Mucosa of descending colon (tissue), 3 donors: Measurements from ENCODE around the gene JAM2. TPM values are rescaled to one million over a fixed set of nuclear protein-coding genes. Genes with fewer than 3 reads are reported as not detected.
"Not testable (repeated sequence)": the region's sequence is repeated elsewhere in the genome, so short reads cannot be mapped to it uniquely, and the experiment has no call there.

ENCODE experiments used
- ATAC-seq: fragments of 200-7000 bp; cut with Tn5 transposase; one replicate; pipeline ENCODE4 v1.9.1; 2020; ENCODE audit warnings: mild to moderate bottlenecking, moderate library complexity
- DNase-seq, 3 donors: peaks; one replicate each; pipeline ENCODE4 v3.0.0-alpha.2; 2020
- H3K36me3 ChIP-seq: fragments of 200-600 bp; one replicate; pipeline ENCODE4 v1.8.0; 2021; ENCODE audit warnings: low read depth, mild to moderate bottlenecking
- H3K4me1 ChIP-seq: fragments of 200-600 bp; one replicate; pipeline ENCODE4 v1.8.0; 2021; ENCODE audit warnings: low read depth, mild to moderate bottlenecking
- H3K4me3 ChIP-seq: fragments of 200-600 bp; one replicate; pipeline ENCODE4 v1.8.0; 2021; ENCODE audit warnings: mild to moderate bottlenecking
- H3K9me3 ChIP-seq: fragments of 200-600 bp; one replicate; pipeline ENCODE4 v1.8.0; 2021; ENCODE audit warnings: mild to moderate bottlenecking
- intact Hi-C, 2 donors: fragments of 100-400 bp; cut with DNase I in 1 of 2; cut with micrococcal nuclease in 1 of 2; formaldehyde crosslinking; loops; one replicate each; pipeline versions ENCODE4 v1.11.0 to v1.11.1; 2022; cut with DNase I, micrococcal nuclease
- total RNA-seq, 3 donors: library from RNA; stranded (reverse); fragmentation: NEBNext Ultra II Directional in 2 of 3; extraction: Animal tissue kit (Norgen Biotek cat#: 25700) in 2 of 3; gene quantifications; one replicate each; pipeline versions ENCODE4 v1.2.1 to v1.2.4, GENCODE V29; 2021 to 2023
- TF ChIP-seq, protein P1 (sequence below): fragments of 200-600 bp; IDR thresholded peaks from one replicate; pipeline ENCODE4 v1.8.0; 2022; ENCODE audit warnings: antibody characterized with exemption, mild to moderate bottlenecking
- donor health status: DM: no; HTN: no; CAD: no; lungs with moderate emphysema.
- donor health status: DM: no; HTN: no; CAD: no.
- donor health status: DM: no; HTN: yes; CAD: no.

JAM2 gene
- total RNA-seq, 3 donors from 2014 or later = 6.5 to 23.0 (median 8.3) TPM

DNA sequence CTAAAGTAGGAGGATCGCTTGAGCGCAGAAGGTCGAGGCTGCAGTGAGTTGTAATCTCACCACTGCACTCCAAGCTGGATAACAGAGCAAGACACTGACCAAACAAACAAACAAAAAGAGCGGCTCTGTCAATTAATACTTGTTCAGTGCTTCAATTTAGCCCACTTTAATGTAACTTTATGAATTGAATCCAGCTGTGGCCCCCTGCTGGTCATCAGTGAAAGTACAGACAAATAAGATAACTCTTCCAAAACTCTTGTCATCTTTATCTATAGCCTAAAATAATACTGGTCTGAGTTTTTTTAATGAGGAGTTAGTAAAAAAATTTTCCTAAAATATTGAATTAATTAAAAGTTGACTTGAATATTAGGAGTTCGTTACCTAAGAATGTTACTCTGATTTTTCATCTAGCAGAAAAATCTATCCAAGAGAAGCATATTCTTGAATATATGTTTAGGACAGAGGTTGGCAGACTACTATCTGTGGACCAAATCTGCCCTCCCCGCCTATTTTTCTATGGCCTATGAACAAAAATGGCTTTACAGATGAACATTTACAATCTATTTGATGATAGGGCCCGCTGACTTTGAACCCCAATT is 69.5 kb downstream of the JAM2 start:
- ATAC-seq (peak; percentile 33), DNase-seq (peak in 1 of 3 donors; percentile 66)
- TF ChIP-seq, protein P1, sequence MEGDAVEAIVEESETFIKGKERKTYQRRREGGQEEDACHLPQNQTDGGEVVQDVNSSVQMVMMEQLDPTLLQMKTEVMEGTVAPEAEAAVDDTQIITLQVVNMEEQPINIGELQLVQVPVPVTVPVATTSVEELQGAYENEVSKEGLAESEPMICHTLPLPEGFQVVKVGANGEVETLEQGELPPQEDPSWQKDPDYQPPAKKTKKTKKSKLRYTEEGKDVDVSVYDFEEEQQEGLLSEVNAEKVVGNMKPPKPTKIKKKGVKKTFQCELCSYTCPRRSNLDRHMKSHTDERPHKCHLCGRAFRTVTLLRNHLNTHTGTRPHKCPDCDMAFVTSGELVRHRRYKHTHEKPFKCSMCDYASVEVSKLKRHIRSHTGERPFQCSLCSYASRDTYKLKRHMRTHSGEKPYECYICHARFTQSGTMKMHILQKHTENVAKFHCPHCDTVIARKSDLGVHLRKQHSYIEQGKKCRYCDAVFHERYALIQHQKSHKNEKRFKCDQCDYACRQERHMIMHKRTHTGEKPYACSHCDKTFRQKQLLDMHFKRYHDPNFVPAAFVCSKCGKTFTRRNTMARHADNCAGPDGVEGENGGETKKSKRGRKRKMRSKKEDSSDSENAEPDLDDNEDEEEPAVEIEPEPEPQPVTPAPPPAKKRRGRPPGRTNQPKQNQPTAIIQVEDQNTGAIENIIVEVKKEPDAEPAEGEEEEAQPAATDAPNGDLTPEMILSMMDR = peak; percentile 62
- Histone ChIP-seq H3K4me1 (no peaks in the 10 kb centered on the region), H3K4me3 (no peak overlapping the region), H3K36me3 (no peaks in the 10 kb centered on the region), H3K9me3 (no peaks in the 10 kb centered on the region)
- intact Hi-C loops = loop anchor here (5.0 kb wide), 1 partner anchor 101 kb away; the partner anchor contains the start of gene MRPL39 (in 2 of the 2)

DNA sequence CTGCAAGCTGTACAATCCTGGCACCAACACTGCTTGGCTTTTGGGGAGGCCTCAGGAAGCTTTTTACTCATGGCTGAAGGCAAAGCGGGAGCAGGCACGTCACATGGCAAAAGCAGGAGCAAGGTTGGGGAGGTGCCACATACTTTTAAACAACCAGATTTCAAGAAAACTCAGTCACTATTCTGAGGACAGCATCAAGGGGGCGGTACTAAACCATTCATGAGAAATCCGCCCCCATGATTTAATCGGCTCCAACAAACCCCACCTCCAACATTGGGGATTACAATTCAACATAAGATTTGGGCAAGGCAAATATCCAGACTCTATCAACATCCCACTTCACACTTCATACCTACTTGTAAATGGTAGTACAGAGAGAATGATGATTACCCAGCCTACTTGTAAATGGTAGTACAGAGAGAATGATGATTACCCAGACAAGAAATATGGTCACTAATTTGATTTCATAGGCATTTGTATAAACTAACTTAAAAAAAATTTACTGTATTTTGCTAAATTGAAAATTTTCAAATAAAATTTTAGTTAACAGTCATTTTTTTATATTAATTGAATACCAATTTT is 70.7 kb downstream of the JAM2 start:
- TF ChIP-seq, protein P1 = no peak
- Histone ChIP-seq H3K36me3 (no peaks in the 10 kb centered on the region), H3K4me1 (no peaks in the 10 kb centered on the region), H3K4me3 (no peak overlapping the region), H3K9me3 (no peaks in the 10 kb centered on the region)
- DNase-seq (no peak), ATAC-seq (no peak)
- intact Hi-C loops = loop anchor here (5.0 kb wide), 1 partner anchor 102 kb away; the partner anchor contains the start of gene MRPL39 (in 2 of the 2)

DNA sequence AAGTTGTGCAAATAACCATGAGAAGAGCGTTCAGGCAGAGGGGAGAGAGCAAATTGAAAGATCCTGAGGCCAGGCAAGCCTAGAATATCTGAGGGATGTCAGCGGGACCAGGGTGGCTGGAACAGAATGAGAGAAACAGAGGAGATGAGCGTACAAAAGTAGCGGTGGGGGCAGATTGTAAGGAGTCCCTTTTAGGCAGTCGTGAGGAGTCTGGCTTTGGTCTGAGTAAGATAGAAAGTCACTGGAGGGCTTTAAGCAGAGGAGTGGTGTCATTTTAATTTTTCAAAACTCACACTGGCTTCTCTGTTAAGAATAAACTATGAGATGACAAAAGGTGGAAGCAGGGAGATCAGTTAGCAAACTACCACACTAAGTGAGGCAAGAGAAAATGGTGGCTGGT is 71.5 kb downstream of the JAM2 start:
- TF ChIP-seq, protein P1 = no peak

DNA sequence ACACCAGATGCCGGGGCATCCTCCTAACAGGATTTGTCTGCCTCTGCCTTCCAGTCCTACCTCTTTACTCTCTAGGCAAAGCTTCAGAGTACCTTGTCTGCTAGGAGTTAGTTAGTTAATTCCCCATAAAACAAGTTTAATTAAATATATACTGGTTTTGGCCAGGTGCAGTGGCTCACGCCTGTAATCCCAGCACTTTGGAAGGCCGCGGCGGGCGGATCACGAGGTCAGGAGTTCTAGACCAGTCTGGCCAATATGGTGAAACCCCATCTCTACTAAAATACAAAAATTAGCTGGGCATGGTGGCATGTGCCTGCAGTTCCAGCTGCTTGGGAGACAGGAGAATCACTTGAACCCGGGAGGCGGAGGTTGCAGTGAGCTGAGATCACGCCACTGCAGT is 75.0 kb downstream of the JAM2 start:
- H3K4me1 ChIP-seq, ATAC-seq, H3K4me3 ChIP-seq, H3K36me3 ChIP-seq, intact Hi-C loops, DNase-seq, H3K9me3 ChIP-seq: not testable (repeated sequence)

More for the DNA sequence above, 71.5 kb downstream of the JAM2 start:
- Histone ChIP-seq H3K4me1 (no peaks in the 10 kb centered on the region), H3K36me3 (no peaks in the 10 kb centered on the region), H3K4me3 (no peak overlapping the region), H3K9me3 (no peaks in the 10 kb centered on the region)
- DNase-seq (no peak), ATAC-seq (no peak)
- intact Hi-C loops = no loop called here

DNA sequence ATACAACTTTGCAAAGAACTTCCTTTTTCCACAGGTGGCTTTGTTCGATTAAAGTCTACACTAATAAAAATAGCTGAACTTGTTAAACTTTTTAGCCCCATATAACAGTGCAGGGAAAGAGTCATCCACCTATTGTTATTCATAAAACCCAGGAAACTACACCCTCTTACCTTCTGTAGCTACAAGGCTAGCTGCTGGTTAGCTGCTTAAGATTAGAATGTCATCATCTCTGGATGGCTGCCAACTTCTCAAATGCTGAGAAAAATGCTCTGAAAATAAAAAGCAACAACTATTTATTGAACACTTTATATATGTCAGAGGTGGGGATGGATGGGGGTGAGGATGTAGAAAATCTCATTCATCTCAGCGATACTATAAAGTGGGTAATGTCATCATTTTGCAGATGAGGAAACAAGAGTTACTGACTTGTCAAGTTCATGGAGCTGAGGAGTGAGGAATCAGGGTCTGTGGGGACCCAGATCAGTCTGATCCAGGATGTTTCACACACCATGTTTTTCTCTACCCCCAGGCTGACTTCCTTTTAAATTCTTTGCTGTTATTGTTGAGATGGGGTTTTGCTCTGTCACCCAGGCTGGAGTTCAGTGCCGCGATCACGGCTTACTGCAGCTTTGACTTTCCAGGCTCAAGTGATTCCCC is 78.6 kb downstream of the JAM2 start:
- TF ChIP-seq, protein P1 = no peak
- H3K36me3 ChIP-seq = no peaks in the 10 kb centered on the region
- DNase-seq = no peak
- no peak overlapping the region for H3K4me3 ChIP-seq
- no peak for ATAC-seq
- H3K4me1 ChIP-seq = no peaks in the 10 kb centered on the region
- H3K9me3 ChIP-seq = no peaks in the 10 kb centered on the region
- intact Hi-C loops = no loop called here

DNA sequence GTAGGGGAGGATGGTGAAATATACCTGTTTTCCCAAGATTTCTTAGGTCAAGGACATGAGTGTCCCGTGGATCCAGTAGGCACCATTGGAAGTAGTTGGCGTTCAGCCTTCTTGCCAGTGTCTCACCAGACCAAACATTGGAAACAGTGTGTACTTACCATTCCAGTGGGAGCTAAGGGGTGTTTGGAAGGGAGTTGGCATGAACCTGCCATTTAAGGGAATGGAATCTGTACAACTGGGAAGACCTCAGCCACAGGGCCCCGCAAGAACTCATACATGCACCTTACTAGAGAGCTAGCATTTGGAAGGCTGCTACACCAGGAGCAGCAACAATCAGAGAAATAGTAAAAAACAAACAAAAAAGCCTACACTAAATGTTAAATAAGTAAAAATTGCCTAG is 82.9 kb downstream of the JAM2 start:
- H3K4me3 ChIP-seq = no peak overlapping the region
- TF ChIP-seq, protein P1 = no peak
- intact Hi-C loops = no loop called here
- H3K4me1 ChIP-seq = no peaks in the 10 kb centered on the region
- ATAC-seq (no peak), DNase-seq (no peak)
- no peaks in the 10 kb centered on the region for H3K9me3 ChIP-seq
- H3K36me3 ChIP-seq = peaks cover 23% of the 10 kb centered on the region
